ENCODE data around the gene ARID1B. TPM values are rescaled to one million over a fixed set of nuclear protein-coding genes. Genes with fewer than 3 reads are reported as not detected.

The ARID1B gene
- total RNA-seq, 6 experiments from 2014 or later: 23.2 to 35.3 (median 30.7) TPM

DNA sequence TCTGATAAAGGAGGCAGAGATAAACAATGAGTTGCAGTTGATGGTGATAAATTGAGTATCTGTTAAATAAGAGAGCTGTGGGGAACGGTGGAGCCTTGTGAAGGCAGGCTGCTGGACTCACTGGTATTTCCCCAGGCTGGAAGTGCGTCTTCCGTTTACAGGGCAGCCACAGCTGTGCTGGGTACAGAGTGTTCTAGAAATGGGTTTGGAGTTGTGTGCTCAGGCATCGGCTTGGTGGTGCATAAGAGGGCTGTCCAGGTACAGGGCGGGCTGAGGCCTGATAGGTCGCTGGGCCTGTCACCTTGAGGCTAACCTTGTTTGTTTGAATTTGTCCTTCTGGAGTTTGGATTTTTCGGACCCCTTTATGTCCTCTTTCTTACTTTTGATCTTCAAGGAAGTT is 39.3 kb downstream of the ARID1B start:
- no peaks in the 10 kb centered on the region for H3K36me3 ChIP-seq
- H3K27me3 ChIP-seq: no peaks in the 10 kb centered on the region
- no peak for TF ChIP-seq POLR2A (IDR thresholded peaks at IDR 0.05)
- TF ChIP-seq CTCF (IDR thresholded peaks at IDR 0.05): no peak
- no peaks in the 10 kb centered on the region for H3K4me1 ChIP-seq
- no peak overlapping the region for H3K27ac ChIP-seq
- no peaks in the 10 kb centered on the region for H3K9me3 ChIP-seq
- intact Hi-C loops (cut with DNase I): no loop called here
- no peak overlapping the region for H3K4me3 ChIP-seq
- no peak for DNase-seq
- ATAC-seq: peak; percentile 68 to 89 (median 78)
- WGBS (ENCODE audit: insufficient coverage, low coverage, low lambda C conversion rate, missing lambda C conversion rate): 62% methylated on average over 6 of the region's 7 CpGs

DNA sequence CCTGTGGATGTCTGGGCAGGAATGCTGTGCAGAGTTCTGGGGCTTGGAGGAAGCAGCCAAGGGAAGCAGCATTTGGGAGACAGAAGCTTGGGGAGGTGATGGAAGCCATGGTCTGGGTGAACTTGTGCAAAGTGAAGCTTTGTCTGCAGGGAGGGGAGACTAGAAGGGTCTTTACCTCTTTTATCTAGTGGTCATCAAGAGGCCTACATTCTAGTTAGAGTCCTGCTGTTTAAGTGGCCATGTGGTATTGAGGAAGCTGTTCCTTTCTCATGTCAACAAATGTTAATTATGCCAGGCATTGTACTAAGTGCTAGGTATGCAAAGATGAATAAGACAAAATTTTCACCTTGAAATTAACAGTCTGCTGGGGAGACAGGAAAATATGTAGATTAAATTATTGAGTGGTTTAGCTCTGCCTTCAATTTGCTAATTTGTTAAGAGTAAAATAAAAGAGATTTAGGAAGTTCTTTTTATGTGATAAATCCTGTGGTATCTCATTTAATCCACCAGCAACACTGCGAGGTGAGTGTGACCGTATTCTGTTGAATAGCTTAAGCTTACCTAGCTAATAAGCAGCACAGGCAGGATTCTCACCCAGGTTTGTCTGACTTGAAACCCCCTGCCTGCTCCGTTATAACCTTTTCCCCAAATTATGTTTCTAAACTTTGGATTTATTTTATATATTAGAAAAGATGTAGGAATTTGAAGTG is 43.1 kb downstream of the ARID1B start:
- intact Hi-C loops (cut with DNase I): no loop called here
- 75% methylated on average over 3 of the region's 3 CpGs for WGBS (ENCODE audit: insufficient coverage, low coverage, low lambda C conversion rate, missing lambda C conversion rate)
- DNase-seq: no peak
- Histone ChIP-seq H3K4me1 (peaks cover 0 to 17% (median 3%) of the 10 kb centered on the region in 4 donors), H3K27me3 (no peaks in the 10 kb centered on the region), H3K9me3 (no peaks in the 10 kb centered on the region), H3K36me3 (no peaks in the 10 kb centered on the region), H3K4me3 (no peak overlapping the region), H3K27ac (no peak overlapping the region)
- TF ChIP-seq POLR2A (IDR thresholded peaks at IDR 0.05): no peak
- TF ChIP-seq CTCF (IDR thresholded peaks at IDR 0.05): no peak
- ATAC-seq: no peak

GRCh38 chr6:156821707-156822106 is 44.5 kb downstream of the ARID1B start:
- WGBS (ENCODE audit: insufficient coverage, low coverage, low lambda C conversion rate, missing lambda C conversion rate): 72% methylated on average over 2 of the region's 2 CpGs
- Histone ChIP-seq H3K9me3 (no peaks in the 10 kb centered on the region), H3K27me3 (no peaks in the 10 kb centered on the region), H3K4me3 (no peak overlapping the region), H3K4me1 (peaks cover 0 to 17% (median 3%) of the 10 kb centered on the region in 4 donors), H3K36me3 (no peaks in the 10 kb centered on the region), H3K27ac (no peak overlapping the region)
- intact Hi-C loops (cut with DNase I): no loop called here
- DNase-seq (no peak), ATAC-seq (no peak)
- no peak for TF ChIP-seq POLR2A (IDR thresholded peaks at IDR 0.05)
- TF ChIP-seq CTCF (IDR thresholded peaks at IDR 0.05): no peak

DNA sequence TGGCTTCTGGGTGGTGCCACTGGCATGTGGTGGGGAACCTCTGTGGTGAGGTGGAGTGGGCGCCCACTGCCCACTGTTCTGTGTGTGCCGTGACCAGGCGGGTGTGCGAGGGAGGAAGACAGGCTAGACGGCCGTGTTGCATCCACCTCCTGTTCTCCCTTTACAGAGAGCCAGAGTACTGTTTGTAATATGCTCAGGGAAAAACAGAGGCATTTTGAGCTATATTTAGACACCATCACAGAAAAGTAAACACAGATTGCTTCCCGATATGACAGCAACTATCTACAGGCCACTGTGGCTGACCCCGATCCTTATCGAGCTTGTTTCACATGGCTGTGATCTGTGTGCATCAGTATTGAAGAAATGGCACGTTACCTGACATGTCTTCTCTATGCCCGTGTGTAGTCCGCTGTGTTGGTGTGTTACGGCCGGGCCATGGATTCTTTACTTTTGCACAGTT is 45.6 kb downstream of the ARID1B start:
- Histone ChIP-seq H3K9me3 (no peaks in the 10 kb centered on the region), H3K36me3 (no peaks in the 10 kb centered on the region), H3K4me1 (peaks cover 0 to 23% (median 3%) of the 10 kb centered on the region in 4 donors), H3K27me3 (no peaks in the 10 kb centered on the region), H3K4me3 (no peak overlapping the region), H3K27ac (peak overlapping the region in 1 of 3 donors; percentile 13)
- no peak for DNase-seq
- TF ChIP-seq POLR2A (IDR thresholded peaks at IDR 0.05) (no peak), CTCF (IDR thresholded peaks at IDR 0.05) (no peak)
- 48% methylated on average over 6 of the region's 14 CpGs for WGBS (ENCODE audit: insufficient coverage, low coverage, low lambda C conversion rate, missing lambda C conversion rate)
- intact Hi-C loops (cut with DNase I): no loop called here
- peak; percentile 86 to 93 (median 88) for ATAC-seq
